ENCODE data around the gene RPLP1. TPM values are rescaled to one million over a fixed set of nuclear protein-coding genes. Genes with fewer than 3 reads are reported as not detected.
A peak's percentile ranks its signal among the peaks of the same experiment; 100 is the strongest.
"Not testable (repeated sequence)": the region's sequence is repeated elsewhere in the genome, so short reads cannot be mapped to it uniquely, and the experiment has no call there.

Gene RPLP1
- total RNA-seq, 4 donors from 2014 or later = 1,024 to 2,624 (median 1,151) TPM

GRCh38 chr15:69443032-69443611, 9.5 kb upstream of the RPLP1 start:
- TF ChIP-seq POLR2A (IDR thresholded peaks at IDR 0.05) (no peak), CTCF (IDR thresholded peaks at IDR 0.05) (no peak)
- WGBS, 2 donors = 88 to 89% methylated on average over 5 of the region's 5 CpGs
- H3K4me3 ChIP-seq (ENCODE audit: low read depth, poor library complexity, severe bottlenecking) = no peak overlapping the region
- intact Hi-C loops (cut with DNase I; ENCODE audit: low total_unique reads) = no loop called here
- no peak for DNase-seq (ENCODE audit: low spot score in 2 of 2)

GRCh38 chr15:69444686-69445085, 7.9 kb upstream of the RPLP1 start:
- intact Hi-C loops (cut with DNase I; ENCODE audit: low total_unique reads) = no loop called here
- no peak for DNase-seq (ENCODE audit: low spot score in 2 of 2)
- H3K4me3 ChIP-seq (ENCODE audit: low read depth, poor library complexity, severe bottlenecking) = no peak overlapping the region
- 92 to 96% methylated on average over 7 of the region's 7 CpGs for WGBS, 2 donors
- TF ChIP-seq POLR2A (IDR thresholded peaks at IDR 0.05) (no peak), CTCF (IDR thresholded peaks at IDR 0.05) (no peak)

- no peak for DNase-seq (ENCODE audit: low spot score in 2 of 2)
- 96% methylated on average over 2 of the region's 2 CpGs for WGBS, 2 donors
- TF ChIP-seq CTCF (IDR thresholded peaks at IDR 0.05) (no peak), POLR2A (IDR thresholded peaks at IDR 0.05) (no peak)
- intact Hi-C loops (cut with DNase I; ENCODE audit: low total_unique reads) = no loop called here
- no peak overlapping the region for H3K4me3 ChIP-seq (ENCODE audit: low read depth, poor library complexity, severe bottlenecking)
Observed at GRCh38 chr15:69446953-69447352, 5.7 kb upstream of the RPLP1 start.

GRCh38 chr15:69450221-69450620, 2.4 kb upstream of the RPLP1 start:
- intact Hi-C loops (cut with DNase I; ENCODE audit: low total_unique reads); H3K4me3 ChIP-seq (ENCODE audit: low read depth, poor library complexity, severe bottlenecking): not testable (repeated sequence)
- DNase-seq (ENCODE audit: low spot score in 2 of 2) = peak in 1 of 2 donors; percentile 76
- 83 to 100% methylated on average over 4 of the region's 4 CpGs for WGBS, 2 donors

GRCh38 chr15:69450968-69451695, 1.5 kb upstream of the RPLP1 start:
- no peak overlapping the region for H3K4me3 ChIP-seq (ENCODE audit: low read depth, poor library complexity, severe bottlenecking)
- peak in 1 of 2 donors; percentile 80 for DNase-seq (ENCODE audit: low spot score in 2 of 2)
- 91% methylated on average over 12 of the region's 12 CpGs for WGBS, 2 donors
- no peak for TF ChIP-seq CTCF (IDR thresholded peaks at IDR 0.05)
- TF ChIP-seq POLR2A (IDR thresholded peaks at IDR 0.05) = no peak
- intact Hi-C loops (cut with DNase I; ENCODE audit: low total_unique reads) = no loop called here

GRCh38 chr15:69451951-69452691, 497 bp upstream of the RPLP1 start:
- peak overlapping the region; percentile 34 for H3K4me3 ChIP-seq (ENCODE audit: low read depth, poor library complexity, severe bottlenecking)
- WGBS, 2 donors = 8 to 19% methylated on average over 31 to 32 of the region's 32 CpGs
- intact Hi-C loops (cut with DNase I; ENCODE audit: low total_unique reads) = no loop called here
- DNase-seq (ENCODE audit: low spot score in 2 of 2) = peak in 1 of 2 donors; percentile 83
- TF ChIP-seq CTCF (IDR thresholded peaks at IDR 0.05) = no peak
- TF ChIP-seq POLR2A (IDR thresholded peaks at IDR 0.05) = no peak

Measured in lower leg skin (tissue), 4 donors.